Measurements from ENCODE around the gene PODXL. TPM values are rescaled to one million over a fixed set of nuclear protein-coding genes. Genes with fewer than 3 reads are reported as not detected.
A peak's percentile ranks its signal among the peaks of the same experiment; 100 is the strongest.

Gene PODXL
- total RNA-seq, 2 donors from 2014 or later: 523 to 701 TPM

GRCh38 chr7:131544021-131544420, 12.4 kb downstream of the PODXL start:
- H3K9me3 ChIP-seq (ENCODE audit: control insufficient read depth, low read length): no peaks in the 10 kb centered on the region
- H3K4me1 Mint-ChIP-seq: peaks cover 60% of the 10 kb centered on the region
- no peak overlapping the region for H3K4me3 ChIP-seq (ENCODE audit: low read length)
- WGBS, 2 experiments (ENCODE audit: insufficient coverage in 1 of 2, insufficient read length in 1 of 2): 96 to 100% methylated on average over 1 to 3 of the region's 3 CpGs
- TF ChIP-seq CTCF (conservative IDR thresholded peaks at IDR 0.05): no peak
- no peaks in the 10 kb centered on the region for H3K9me3 Mint-ChIP-seq
- no peak overlapping the region for H3K27ac Mint-ChIP-seq
- no peak overlapping the region for H3K27ac ChIP-seq (ENCODE audit: low read depth, low read length)
- H3K36me3 ChIP-seq (ENCODE audit: control insufficient read depth, insufficient read depth, low read length): peaks cover 99% of the 10 kb centered on the region
- no peak overlapping the region for H3K4me3 Mint-ChIP-seq
- H3K27me3 Mint-ChIP-seq (ENCODE audit: insufficient read depth): no peaks in the 10 kb centered on the region
- peaks cover 35% of the 10 kb centered on the region for H3K4me1 ChIP-seq (ENCODE audit: control insufficient read depth, insufficient read depth, low read length)
- no peak overlapping the region for H3K9ac ChIP-seq (ENCODE audit: extremely low read depth, low read length, poor library complexity, severe bottlenecking)
- DNase-seq: no peak
- H3K36me3 Mint-ChIP-seq (ENCODE audit: low read depth): peaks cover 69% of the 10 kb centered on the region
- no peaks in the 10 kb centered on the region for H3K27me3 ChIP-seq (ENCODE audit: control insufficient read depth, insufficient read depth, low read length, poor library complexity, severe bottlenecking)

GRCh38 chr7:131543298-131543697, 13.1 kb downstream of the PODXL start:
- H3K27ac Mint-ChIP-seq: no peak overlapping the region
- peaks cover 97% of the 10 kb centered on the region for H3K36me3 ChIP-seq (ENCODE audit: control insufficient read depth, insufficient read depth, low read length)

GRCh38 chr7:131540491-131541162, 15.8 kb downstream of the PODXL start:
- no peak overlapping the region for H3K4me3 ChIP-seq (ENCODE audit: low read length)
- H3K36me3 Mint-ChIP-seq (ENCODE audit: low read depth): peaks cover 77% of the 10 kb centered on the region
- no peak overlapping the region for H3K9ac ChIP-seq (ENCODE audit: extremely low read depth, low read length, poor library complexity, severe bottlenecking)
- H3K4me1 ChIP-seq (ENCODE audit: control insufficient read depth, insufficient read depth, low read length): peaks cover 34% of the 10 kb centered on the region
- peak; percentile 62 for DNase-seq
- TF ChIP-seq CTCF (conservative IDR thresholded peaks at IDR 0.05): peak; percentile 45
- no peak overlapping the region for H3K27ac ChIP-seq (ENCODE audit: low read depth, low read length)
- H3K36me3 ChIP-seq (ENCODE audit: control insufficient read depth, insufficient read depth, low read length): peaks cover 95% of the 10 kb centered on the region
- no peaks in the 10 kb centered on the region for H3K27me3 ChIP-seq (ENCODE audit: control insufficient read depth, insufficient read depth, low read length, poor library complexity, severe bottlenecking)
- no peaks in the 10 kb centered on the region for H3K27me3 Mint-ChIP-seq (ENCODE audit: insufficient read depth)
- H3K9me3 ChIP-seq (ENCODE audit: control insufficient read depth, low read length): no peaks in the 10 kb centered on the region
- WGBS, 2 experiments (ENCODE audit: insufficient coverage in 1 of 2, insufficient read length in 1 of 2): 81 to 85% methylated on average over 17 to 18 of the region's 18 CpGs
- peaks cover 55% of the 10 kb centered on the region for H3K4me1 Mint-ChIP-seq
- H3K4me3 Mint-ChIP-seq: no peak overlapping the region
- H3K9me3 Mint-ChIP-seq: no peaks in the 10 kb centered on the region
- peak overlapping the region; percentile 79 for H3K27ac Mint-ChIP-seq

More at GRCh38 chr7:131543298-131543697, 13.1 kb downstream of the PODXL start:
- peaks cover 36% of the 10 kb centered on the region for H3K4me1 ChIP-seq (ENCODE audit: control insufficient read depth, insufficient read depth, low read length)
- H3K27me3 ChIP-seq (ENCODE audit: control insufficient read depth, insufficient read depth, low read length, poor library complexity, severe bottlenecking): no peaks in the 10 kb centered on the region
- Mint-ChIP-seq H3K4me1 (peaks cover 63% of the 10 kb centered on the region), H3K36me3 (ENCODE audit: low read depth) (peaks cover 67% of the 10 kb centered on the region), H3K27me3 (ENCODE audit: insufficient read depth) (no peaks in the 10 kb centered on the region), H3K4me3 (no peak overlapping the region), H3K9me3 (no peaks in the 10 kb centered on the region)
- no peak for TF ChIP-seq CTCF (conservative IDR thresholded peaks at IDR 0.05)
- no peak overlapping the region for H3K27ac ChIP-seq (ENCODE audit: low read depth, low read length)
- H3K9me3 ChIP-seq (ENCODE audit: control insufficient read depth, low read length): no peaks in the 10 kb centered on the region
- WGBS, 2 experiments (ENCODE audit: insufficient coverage in 1 of 2, insufficient read length in 1 of 2): 91 to 99% methylated on average over 5 of the region's 5 CpGs
- no peak for DNase-seq
- no peak overlapping the region for H3K9ac ChIP-seq (ENCODE audit: extremely low read depth, low read length, poor library complexity, severe bottlenecking)
- no peak overlapping the region for H3K4me3 ChIP-seq (ENCODE audit: low read length)

All from endodermal cell (in vitro differentiated cells).